HEK293 (cell line): ENCODE measurements around the gene AP3B1.
"Not testable (repeated sequence)": the region's sequence is repeated elsewhere in the genome, so short reads cannot be mapped to it uniquely, and the experiment has no call there.

Experiments
- SCRT1 ChIP-seq: fragments of 450-650 bp; formaldehyde crosslinking; IDR thresholded peaks from 2 replicates; pipeline ENCODE4 v1.5.1; 2016; ENCODE audit warnings: missing biosample characterization, missing genetic modification characterization, borderline replicate concordance
- ZNF274 ChIP-seq, 2 experiments: fragments of 200-500 bp in 1 of 2; fragments of 450-650 bp in 1 of 2; sonication (Bioruptor generic) in 1 of 2; formaldehyde crosslinking in 1 of 2; IDR thresholded peaks; 2 replicates each; pipeline versions ENCODE4 v1.5.1 to v1.6.1; 2014 to 2016; ENCODE audit warnings: borderline replicate concordance in 1 of 2, inconsistent platforms in 1 of 2, low read length in 1 of 2, missing biosample characterization in 1 of 2, missing genetic modification characterization in 1 of 2
- ZNF501 ChIP-seq: fragments of 450-650 bp; formaldehyde crosslinking; IDR thresholded peaks from 2 replicates; pipeline ENCODE4 v1.5.1; 2016; ENCODE audit warnings: missing biosample characterization, missing genetic modification characterization
- ZNF571 ChIP-seq: fragments of 450-650 bp; formaldehyde crosslinking; IDR thresholded peaks from 2 replicates; pipeline ENCODE4 v1.5.0; 2017; ENCODE audit warnings: missing biosample characterization, missing genetic modification characterization
- TF ChIP-seq, protein P1 (sequence below): fragments of 450-650 bp; formaldehyde crosslinking; IDR thresholded peaks from 2 replicates; pipeline ENCODE4 v1.5.1; 2016; ENCODE audit warnings: missing biosample characterization, missing genetic modification characterization
- TF ChIP-seq, protein P2 (sequence below): fragments of 450-650 bp; formaldehyde crosslinking; IDR thresholded peaks from 2 replicates; pipeline ENCODE4 v1.5.1; 2017; ENCODE audit warnings: missing biosample characterization, missing genetic modification characterization
- TF ChIP-seq, protein P3 (sequence below): fragments of 450-650 bp; formaldehyde crosslinking; IDR thresholded peaks from 2 replicates; pipeline ENCODE4 v1.5.1; 2016; ENCODE audit warnings: missing biosample characterization, missing genetic modification characterization, low read depth

DNA sequence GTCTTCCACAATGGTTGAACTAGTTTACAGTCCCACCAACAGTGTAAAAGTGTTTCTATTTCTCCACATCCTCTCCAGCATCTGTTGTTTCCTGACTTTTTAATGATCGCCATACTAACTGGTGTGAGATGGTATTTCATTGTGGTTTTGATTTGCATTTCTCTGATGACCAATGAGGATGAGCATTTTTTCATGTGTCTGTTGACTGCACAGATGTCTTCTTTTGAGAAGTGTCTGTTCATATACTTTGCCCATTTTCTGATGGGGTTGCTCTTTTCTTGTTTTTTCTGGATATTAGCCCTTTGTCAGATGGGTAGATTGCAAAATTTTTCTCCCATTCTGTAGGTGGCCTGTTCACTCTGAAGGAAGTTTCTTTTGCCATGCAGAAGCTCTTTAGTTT lies 124.2 kb downstream of the AP3B1 start:
- TF ChIP-seq, protein P1, sequence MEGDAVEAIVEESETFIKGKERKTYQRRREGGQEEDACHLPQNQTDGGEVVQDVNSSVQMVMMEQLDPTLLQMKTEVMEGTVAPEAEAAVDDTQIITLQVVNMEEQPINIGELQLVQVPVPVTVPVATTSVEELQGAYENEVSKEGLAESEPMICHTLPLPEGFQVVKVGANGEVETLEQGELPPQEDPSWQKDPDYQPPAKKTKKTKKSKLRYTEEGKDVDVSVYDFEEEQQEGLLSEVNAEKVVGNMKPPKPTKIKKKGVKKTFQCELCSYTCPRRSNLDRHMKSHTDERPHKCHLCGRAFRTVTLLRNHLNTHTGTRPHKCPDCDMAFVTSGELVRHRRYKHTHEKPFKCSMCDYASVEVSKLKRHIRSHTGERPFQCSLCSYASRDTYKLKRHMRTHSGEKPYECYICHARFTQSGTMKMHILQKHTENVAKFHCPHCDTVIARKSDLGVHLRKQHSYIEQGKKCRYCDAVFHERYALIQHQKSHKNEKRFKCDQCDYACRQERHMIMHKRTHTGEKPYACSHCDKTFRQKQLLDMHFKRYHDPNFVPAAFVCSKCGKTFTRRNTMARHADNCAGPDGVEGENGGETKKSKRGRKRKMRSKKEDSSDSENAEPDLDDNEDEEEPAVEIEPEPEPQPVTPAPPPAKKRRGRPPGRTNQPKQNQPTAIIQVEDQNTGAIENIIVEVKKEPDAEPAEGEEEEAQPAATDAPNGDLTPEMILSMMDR: not testable (repeated sequence)
- TF ChIP-seq, protein P2, sequence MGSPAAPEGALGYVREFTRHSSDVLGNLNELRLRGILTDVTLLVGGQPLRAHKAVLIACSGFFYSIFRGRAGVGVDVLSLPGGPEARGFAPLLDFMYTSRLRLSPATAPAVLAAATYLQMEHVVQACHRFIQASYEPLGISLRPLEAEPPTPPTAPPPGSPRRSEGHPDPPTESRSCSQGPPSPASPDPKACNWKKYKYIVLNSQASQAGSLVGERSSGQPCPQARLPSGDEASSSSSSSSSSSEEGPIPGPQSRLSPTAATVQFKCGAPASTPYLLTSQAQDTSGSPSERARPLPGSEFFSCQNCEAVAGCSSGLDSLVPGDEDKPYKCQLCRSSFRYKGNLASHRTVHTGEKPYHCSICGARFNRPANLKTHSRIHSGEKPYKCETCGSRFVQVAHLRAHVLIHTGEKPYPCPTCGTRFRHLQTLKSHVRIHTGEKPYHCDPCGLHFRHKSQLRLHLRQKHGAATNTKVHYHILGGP (tag by site-specific recombination): not testable (repeated sequence)
- not testable (repeated sequence) for TF ChIP-seq ZNF501 (tag by site-specific recombination); ZNF274 (IDR thresholded peaks at IDR 0.05; ENCODE audit: low read length); ZNF274 (tag by site-specific recombination; IDR thresholded peaks at IDR 0.05; ENCODE audit: borderline replicate concordance); SCRT1; ZNF571 (tag by site-specific recombination)
- TF ChIP-seq, protein P3, sequence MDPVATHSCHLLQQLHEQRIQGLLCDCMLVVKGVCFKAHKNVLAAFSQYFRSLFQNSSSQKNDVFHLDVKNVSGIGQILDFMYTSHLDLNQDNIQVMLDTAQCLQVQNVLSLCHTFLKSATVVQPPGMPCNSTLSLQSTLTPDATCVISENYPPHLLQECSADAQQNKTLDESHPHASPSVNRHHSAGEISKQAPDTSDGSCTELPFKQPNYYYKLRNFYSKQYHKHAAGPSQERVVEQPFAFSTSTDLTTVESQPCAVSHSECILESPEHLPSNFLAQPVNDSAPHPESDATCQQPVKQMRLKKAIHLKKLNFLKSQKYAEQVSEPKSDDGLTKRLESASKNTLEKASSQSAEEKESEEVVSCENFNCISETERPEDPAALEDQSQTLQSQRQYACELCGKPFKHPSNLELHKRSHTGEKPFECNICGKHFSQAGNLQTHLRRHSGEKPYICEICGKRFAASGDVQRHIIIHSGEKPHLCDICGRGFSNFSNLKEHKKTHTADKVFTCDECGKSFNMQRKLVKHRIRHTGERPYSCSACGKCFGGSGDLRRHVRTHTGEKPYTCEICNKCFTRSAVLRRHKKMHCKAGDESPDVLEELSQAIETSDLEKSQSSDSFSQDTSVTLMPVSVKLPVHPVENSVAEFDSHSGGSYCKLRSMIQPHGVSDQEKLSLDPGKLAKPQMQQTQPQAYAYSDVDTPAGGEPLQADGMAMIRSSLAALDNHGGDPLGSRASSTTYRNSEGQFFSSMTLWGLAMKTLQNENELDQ (tag by site-specific recombination): not testable (repeated sequence)
